GM19035 (cell line): ENCODE measurements around the gene COBL.

Experiments
- ATAC-seq: cut with Tn5 transposase; IDR thresholded peaks from one replicate; pipeline ENCODE4 v1.9.1; 2021; ENCODE audit not compliant: unreplicated experiment

The COBL gene

DNA sequence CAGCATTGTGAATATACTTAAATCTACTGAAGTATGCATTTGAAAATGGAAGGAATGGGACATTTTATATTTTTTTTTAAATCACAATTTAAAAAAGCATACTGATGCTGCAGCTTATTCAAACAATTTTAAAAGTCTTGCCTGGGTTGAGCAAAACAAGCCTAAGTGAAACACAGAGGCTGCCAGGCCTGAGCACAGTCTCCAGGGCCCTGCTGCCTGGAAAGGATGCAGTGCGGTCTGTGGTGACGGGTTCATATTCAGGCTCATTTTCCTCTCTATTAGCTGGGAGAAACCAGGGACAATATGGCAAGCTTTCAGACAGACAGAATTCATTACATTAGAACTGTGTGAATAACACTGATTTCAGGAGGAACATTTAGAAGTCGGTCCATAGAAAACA lies 251.9 kb downstream of the COBL start:
- ATAC-seq = no peak

- ATAC-seq = no peak
These were observed 254.2 kb downstream of the COBL start for GRCh38 chr7:51062222-51062987.

GRCh38 chr7:51060536-51060935 lies 256.1 kb downstream of the COBL start:
- ATAC-seq = no peak

DNA sequence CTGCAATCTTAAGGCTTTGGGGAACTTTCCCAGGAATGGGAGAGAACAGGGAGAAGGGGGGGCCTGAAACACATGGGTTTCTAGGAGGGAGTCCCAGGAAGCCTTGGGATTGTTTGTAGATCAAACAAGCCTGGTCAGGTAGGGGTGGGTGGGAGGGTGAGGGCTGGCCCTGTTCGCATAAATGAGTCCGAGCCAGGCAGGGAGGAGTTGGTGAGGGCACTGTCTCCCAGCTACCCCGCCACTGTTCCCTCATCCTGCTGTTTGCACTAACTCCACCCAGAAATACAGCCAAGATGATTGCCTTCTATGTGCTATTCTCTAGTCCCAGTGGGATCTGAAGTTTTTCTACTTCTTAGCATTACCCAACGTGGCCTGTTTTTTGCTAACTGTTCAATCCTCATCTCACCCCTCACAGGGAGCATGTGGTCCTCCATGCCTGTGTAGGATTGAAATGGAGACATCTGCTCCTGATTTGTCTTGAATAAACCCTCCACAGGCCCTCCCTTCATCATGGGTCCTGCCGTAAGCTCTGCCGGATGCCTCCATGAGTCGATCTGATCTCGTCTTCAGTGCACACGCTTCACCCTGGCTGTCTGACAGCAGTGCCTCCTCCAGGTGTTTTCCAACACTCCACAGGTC lies 257.0 kb downstream of the COBL start:
- ATAC-seq = no peak

DNA sequence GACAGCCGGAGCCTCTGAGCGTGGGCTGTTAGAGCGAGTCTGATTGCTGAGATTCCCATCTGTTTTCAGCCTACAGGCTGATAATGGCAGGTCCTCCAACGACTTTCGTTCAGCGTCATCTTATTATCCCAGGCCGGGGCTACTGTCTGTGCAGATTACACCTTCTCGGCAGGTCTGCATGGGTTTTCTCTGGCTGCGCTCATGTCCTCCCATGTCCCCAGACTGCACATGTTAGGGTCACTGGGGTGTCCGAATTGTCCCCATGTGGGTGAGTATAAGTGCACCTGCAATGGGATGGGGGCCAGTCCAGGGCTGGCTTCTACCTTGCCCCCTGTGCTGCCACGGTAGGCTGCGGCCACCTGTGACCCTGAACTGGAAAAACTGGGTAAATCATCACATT lies 257.8 kb downstream of the COBL start:
- ATAC-seq = no peak

DNA sequence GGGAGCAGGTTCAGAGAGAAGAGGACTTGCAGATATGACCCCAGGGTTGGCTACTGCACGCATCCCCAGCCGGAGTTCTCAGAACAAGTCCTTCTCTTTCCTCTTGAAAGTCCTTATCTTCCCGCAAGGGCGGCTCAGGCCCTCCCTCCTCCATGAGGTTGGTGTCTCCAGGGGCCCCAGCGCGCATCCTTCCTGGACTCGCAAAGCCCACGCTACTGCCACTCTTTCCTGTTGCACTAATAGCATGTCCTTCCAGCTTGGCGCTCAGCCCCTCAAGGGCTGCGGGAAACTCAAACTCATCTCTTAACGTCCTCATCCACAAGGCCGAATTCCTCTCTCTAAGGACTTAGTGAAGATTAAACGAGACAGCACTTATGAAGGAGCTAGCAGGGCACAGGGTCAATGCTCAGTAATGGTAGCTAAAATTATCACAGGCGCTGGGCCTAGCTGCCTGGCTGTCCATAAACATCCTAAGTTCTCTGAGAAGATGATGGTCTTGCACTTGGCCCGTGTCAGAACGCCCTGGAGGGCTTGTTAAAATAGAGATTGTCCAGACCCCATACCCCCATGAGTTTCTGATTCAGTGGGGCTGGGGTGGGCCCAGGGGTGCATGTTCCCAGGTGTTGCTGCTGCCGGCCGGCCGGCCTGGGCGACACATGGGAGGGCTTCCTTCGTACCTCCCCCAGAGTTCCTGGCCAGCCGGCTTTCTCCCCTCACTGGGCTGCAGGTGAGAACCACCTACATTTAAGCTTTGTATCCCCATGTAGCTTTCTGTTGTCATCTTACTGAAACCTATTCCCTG lies 261.4 kb downstream of the COBL start:
- no peak for ATAC-seq

GRCh38 chr7:51054231-51054630 lies 262.4 kb downstream of the COBL start:
- no peak for ATAC-seq

- ATAC-seq = no peak
These were observed 263.3 kb downstream of the COBL start for GRCh38 chr7:51053160-51053925.

DNA sequence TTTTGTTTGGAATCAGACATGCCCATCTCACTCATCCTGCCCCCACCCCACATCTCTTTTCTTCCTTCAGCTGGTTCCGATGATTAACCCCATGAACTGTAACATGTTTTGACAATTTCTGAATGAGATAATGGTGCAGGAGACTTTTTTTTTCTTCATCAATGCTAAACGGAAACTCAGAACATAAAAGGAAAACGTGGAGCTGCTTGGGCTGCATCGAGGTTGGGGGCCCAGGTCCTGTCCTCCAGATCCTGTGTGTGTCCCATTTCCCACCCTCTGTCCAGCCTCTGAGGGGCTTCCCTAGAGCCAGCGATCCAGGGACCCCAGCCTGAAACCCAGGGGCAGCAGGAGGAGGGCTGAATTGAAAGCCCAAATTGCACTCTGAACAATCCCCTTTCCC lies 270.1 kb downstream of the COBL start:
- ATAC-seq = no peak

DNA sequence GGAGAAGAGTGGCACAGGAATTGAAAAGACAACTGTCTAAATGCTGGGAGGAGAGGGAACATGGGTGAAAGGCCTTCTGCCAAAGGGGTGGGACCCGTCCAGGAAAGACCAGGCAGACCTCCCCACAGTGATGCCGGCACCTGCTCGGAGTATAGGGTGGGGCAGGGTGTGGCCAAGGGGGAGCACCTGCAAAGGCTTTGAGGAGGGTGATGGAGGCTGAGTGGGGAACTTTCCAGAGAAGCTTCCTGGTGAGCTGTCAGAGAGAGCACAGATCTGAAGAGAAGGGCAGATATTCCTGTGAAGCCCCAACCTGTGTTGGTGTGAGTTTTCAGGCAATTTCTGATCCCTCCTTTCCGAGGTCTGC lies 270.5 kb downstream of the COBL start:
- ATAC-seq = no peak

GRCh38 chr7:51045319-51046102 lies 271.1 kb downstream of the COBL start:
- ATAC-seq = no peak

GRCh38 chr7:51043461-51043860 lies 273.1 kb downstream of the COBL start:
- ATAC-seq = no peak

DNA sequence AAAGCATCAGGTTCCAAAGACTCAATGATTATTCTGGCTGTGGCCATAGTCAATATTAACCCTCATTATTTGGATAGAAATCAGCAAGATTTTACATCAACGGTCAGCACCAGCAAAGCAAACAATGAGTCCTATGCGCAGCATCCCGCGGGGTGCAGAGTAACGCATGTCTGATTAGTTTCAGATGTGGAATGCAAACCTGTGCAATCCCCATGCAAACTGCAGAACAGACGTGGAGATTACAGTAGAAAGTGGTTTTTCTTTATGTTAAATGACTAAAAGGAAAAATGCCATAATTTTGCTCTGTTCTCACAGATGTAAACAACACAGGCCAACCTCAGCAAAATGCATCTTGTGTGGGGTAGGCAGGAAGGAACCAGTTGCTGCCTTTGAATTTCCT lies 275.8 kb downstream of the COBL start:
- no peak for ATAC-seq

DNA sequence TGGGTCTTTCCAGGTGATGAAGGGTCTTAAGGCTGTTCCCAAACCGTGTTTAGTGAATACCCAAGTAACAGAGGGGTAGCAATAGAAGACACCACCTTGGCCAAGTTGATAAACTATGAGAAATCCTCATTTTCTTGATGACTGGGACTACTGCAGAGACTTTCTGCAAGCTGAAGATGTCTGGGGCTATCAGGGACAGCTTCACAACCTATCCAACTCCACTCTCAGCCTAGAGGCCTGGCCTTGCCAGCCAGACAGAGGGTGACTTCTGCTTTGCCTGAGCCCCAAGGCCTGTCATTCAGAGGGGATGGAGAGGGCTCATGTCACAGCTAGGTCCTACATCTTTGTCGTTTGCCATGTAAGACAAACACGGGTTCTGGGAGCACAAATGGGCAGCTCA lies 278.0 kb downstream of the COBL start:
- ATAC-seq = no peak

DNA sequence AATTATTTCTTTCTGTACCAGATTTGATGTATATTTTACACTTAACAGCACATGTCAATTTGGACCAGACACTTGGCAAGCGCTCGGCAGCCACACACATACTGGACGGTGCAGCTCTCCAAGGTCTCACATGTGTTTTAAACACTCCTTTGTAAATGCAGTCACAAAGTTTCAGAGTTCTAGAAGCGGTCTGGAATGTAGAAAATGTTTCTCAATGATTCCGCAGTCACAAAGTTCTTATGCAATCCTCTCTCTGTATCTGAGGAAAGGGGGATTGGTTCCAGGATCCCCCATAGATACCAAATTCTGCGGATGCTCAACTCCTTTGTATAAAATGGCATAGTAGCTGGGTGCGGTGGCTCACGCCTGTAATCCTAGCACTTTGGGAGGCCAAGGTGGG lies 280.9 kb downstream of the COBL start:
- no peak for ATAC-seq

GRCh38 chr7:51034521-51035264 lies 281.9 kb downstream of the COBL start:
- no peak for ATAC-seq

- no peak for ATAC-seq
These were observed 282.7 kb downstream of the COBL start for GRCh38 chr7:51033727-51034520.

- ATAC-seq = no peak
These were observed 284.7 kb downstream of the COBL start for GRCh38 chr7:51031791-51032515.
